Mammary epithelial cell (primary cell): ENCODE data around the gene GAL3ST2.

Experiments
- EZH2 ChIP-seq: IDR thresholded peaks from 2 replicates; pipeline ENCODE4 v1.6.1; 2012; ENCODE audit warnings: low read length, inconsistent platforms, borderline replicate concordance
- TF ChIP-seq, protein P1 (sequence below), 2 donors: IDR thresholded peaks in 1 of 2; conservative IDR thresholded peaks in 1 of 2; 2 replicates each; pipeline ENCODE4 v1.5.1; 2011 to 2012; ENCODE audit warnings: inconsistent platforms in 2 of 2, low read length in 2 of 2, mild to moderate bottlenecking in 2 of 2, control low read depth in 1 of 2, low read depth in 1 of 2; ENCODE audit not compliant: insufficient read depth in 1 of 2; ENCODE audit errors: extremely low read depth in 1 of 2

DNA sequence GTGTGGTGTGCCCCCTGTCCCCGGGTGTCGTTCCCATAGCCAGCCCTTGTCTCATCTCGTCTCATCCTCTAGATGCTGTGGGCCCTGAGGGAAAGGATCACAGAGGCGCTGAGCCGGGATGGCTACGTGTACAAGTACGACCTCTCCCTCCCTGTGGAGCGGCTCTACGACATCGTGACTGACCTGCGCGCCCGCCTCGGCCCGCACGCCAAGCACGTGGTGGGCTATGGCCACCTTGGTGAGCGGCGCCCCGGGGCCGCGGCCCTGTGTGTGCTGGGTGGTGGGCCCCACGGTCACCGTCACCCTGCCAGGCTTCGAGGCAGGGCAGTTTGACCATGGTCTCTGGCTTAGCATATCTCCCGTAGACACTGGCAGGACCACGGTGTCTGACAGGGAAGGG lies 20.8 kb upstream of the GAL3ST2 start:
- TF ChIP-seq, protein P1, sequence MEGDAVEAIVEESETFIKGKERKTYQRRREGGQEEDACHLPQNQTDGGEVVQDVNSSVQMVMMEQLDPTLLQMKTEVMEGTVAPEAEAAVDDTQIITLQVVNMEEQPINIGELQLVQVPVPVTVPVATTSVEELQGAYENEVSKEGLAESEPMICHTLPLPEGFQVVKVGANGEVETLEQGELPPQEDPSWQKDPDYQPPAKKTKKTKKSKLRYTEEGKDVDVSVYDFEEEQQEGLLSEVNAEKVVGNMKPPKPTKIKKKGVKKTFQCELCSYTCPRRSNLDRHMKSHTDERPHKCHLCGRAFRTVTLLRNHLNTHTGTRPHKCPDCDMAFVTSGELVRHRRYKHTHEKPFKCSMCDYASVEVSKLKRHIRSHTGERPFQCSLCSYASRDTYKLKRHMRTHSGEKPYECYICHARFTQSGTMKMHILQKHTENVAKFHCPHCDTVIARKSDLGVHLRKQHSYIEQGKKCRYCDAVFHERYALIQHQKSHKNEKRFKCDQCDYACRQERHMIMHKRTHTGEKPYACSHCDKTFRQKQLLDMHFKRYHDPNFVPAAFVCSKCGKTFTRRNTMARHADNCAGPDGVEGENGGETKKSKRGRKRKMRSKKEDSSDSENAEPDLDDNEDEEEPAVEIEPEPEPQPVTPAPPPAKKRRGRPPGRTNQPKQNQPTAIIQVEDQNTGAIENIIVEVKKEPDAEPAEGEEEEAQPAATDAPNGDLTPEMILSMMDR (conservative IDR thresholded peaks at IDR 0.05 in 1 of 2, IDR thresholded peaks at IDR 0.05 in 1 of 2; ENCODE audit: extremely low read depth in 1 of 2, insufficient read depth in 1 of 2, low read depth in 1 of 2, low read length in 2 of 2): no peak
- no peak for TF ChIP-seq EZH2
